IPS-NIHi11 (cell line): ENCODE measurements around the gene CCDC81.
"Not testable (repeated sequence)": the region's sequence is repeated elsewhere in the genome, so short reads cannot be mapped to it uniquely, and the experiment has no call there.

Experiments
- DNase-seq: peaks from one replicate; pipeline ENCODE4 v3.0.0; 2012; ENCODE audit warnings: mixed read lengths, low spot score

Gene CCDC81

GRCh38 chr11:86388198-86388597 lies 13.5 kb downstream of the CCDC81 start:
- DNase-seq = peak; percentile 17

GRCh38 chr11:86390487-86390886 lies 15.8 kb downstream of the CCDC81 start:
- DNase-seq = no peak

- peak; percentile 44 for DNase-seq
Measured at GRCh38 chr11:86395061-86395551, 20.4 kb downstream of the CCDC81 start.

GRCh38 chr11:86396396-86396795 lies 21.7 kb downstream of the CCDC81 start:
- DNase-seq = no peak

GRCh38 chr11:86397351-86397750 lies 22.7 kb downstream of the CCDC81 start:
- no peak for DNase-seq

- no peak for DNase-seq
Measured at GRCh38 chr11:86398106-86398505, 23.4 kb downstream of the CCDC81 start.

- DNase-seq = no peak
Measured at GRCh38 chr11:86403458-86403857, 28.8 kb downstream of the CCDC81 start.

GRCh38 chr11:86408845-86409244 lies 34.2 kb downstream of the CCDC81 start:
- no peak for DNase-seq

- no peak for DNase-seq
Measured at GRCh38 chr11:86414032-86414431, 39.3 kb downstream of the CCDC81 start.

GRCh38 chr11:86415026-86415425 lies 40.3 kb downstream of the CCDC81 start:
- DNase-seq = no peak

GRCh38 chr11:86416494-86416893 lies 41.8 kb downstream of the CCDC81 start:
- DNase-seq = no peak

- not testable (repeated sequence) for DNase-seq
Measured at GRCh38 chr11:86416951-86417350, 42.3 kb downstream of the CCDC81 start.

GRCh38 chr11:86418106-86418505 lies 43.4 kb downstream of the CCDC81 start:
- no peak for DNase-seq

- no peak for DNase-seq
Measured at GRCh38 chr11:86418513-86418912, 43.8 kb downstream of the CCDC81 start.

GRCh38 chr11:86418917-86419316 lies 44.2 kb downstream of the CCDC81 start:
- DNase-seq = no peak

- DNase-seq = no peak
Measured at GRCh38 chr11:86421946-86422345, 47.3 kb downstream of the CCDC81 start.

- no peak for DNase-seq
Measured at GRCh38 chr11:86422371-86422770, 47.7 kb downstream of the CCDC81 start.

- not testable (repeated sequence) for DNase-seq
Measured at GRCh38 chr11:86423488-86423887, 48.8 kb downstream of the CCDC81 start.

GRCh38 chr11:86427441-86427840 lies 52.8 kb downstream of the CCDC81 start:
- no peak for DNase-seq

GRCh38 chr11:86431258-86431657 lies 56.6 kb downstream of the CCDC81 start:
- no peak for DNase-seq

- not testable (repeated sequence) for DNase-seq
Measured at GRCh38 chr11:86433361-86434095, 58.8 kb downstream of the CCDC81 start.

GRCh38 chr11:86435711-86436110 lies 61.0 kb downstream of the CCDC81 start:
- no peak for DNase-seq

- no peak for DNase-seq
Measured at GRCh38 chr11:86438685-86439084, 64.0 kb downstream of the CCDC81 start.

GRCh38 chr11:86440305-86440716 lies 65.6 kb downstream of the CCDC81 start:
- no peak for DNase-seq
